NB4 (cell line): ENCODE results near the gene KRTAP10-9.

Experiments
- MYC ChIP-seq: IDR thresholded peaks from 2 replicates; pipeline ENCODE4 v1.6.1; 2011; ENCODE audit warnings: low read depth, low read length
- POLR2A ChIP-seq: IDR thresholded peaks from 2 replicates; pipeline ENCODE4 v1.6.1; 2011; ENCODE audit warnings: mild to moderate bottlenecking; ENCODE audit not compliant: insufficient read length; ENCODE audit errors: extremely low read depth
- TF ChIP-seq, protein P1 (sequence below): IDR thresholded peaks from one replicate; pipeline ENCODE4 v1.5.1; 2012; ENCODE audit warnings: low read depth, low read length

DNA sequence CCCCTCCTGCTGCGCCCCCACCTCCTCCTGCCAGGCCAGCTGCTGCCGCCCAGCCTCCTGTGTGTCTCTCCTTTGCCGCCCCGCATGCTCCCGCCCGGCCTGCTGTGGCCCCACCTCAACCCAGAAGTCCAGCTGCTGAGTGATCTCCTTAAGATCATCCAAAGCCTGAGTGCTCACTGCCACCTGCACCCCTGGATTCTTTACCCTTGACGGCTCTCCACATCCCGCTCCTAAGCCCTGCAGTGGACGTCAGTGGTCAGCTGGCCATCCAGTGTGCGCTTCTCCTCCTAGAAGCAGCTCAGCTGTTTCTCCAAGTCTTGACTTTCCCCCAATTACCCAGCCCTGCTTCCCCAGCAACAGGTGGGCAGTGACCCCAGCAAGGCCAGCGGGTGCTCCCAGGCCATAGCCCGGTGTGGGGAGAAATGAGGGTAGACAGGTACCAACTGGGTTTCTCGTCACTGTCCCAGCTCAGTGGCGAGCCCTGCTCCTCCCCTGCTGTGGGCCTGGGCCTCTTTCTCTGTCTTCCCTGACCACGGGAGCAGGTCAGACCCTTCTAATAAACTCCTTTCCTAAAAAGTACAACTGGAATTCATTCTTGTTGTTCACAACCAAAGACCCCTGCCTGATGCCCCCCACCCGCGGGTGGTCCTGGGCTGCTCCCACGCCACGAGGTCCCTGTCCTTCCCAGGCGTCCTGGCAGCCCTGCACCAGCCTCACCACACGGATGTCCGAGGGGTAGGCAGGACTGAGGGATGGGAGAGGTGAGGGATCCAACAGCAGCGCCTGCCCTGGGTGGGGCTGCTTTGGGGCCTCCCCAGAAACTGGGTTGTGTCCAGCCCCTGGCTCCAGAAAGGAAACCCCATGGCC is 25.1 kb upstream of the KRTAP10-9 start:
- TF ChIP-seq POLR2A (no peak), MYC (no peak)
- TF ChIP-seq, protein P1, sequence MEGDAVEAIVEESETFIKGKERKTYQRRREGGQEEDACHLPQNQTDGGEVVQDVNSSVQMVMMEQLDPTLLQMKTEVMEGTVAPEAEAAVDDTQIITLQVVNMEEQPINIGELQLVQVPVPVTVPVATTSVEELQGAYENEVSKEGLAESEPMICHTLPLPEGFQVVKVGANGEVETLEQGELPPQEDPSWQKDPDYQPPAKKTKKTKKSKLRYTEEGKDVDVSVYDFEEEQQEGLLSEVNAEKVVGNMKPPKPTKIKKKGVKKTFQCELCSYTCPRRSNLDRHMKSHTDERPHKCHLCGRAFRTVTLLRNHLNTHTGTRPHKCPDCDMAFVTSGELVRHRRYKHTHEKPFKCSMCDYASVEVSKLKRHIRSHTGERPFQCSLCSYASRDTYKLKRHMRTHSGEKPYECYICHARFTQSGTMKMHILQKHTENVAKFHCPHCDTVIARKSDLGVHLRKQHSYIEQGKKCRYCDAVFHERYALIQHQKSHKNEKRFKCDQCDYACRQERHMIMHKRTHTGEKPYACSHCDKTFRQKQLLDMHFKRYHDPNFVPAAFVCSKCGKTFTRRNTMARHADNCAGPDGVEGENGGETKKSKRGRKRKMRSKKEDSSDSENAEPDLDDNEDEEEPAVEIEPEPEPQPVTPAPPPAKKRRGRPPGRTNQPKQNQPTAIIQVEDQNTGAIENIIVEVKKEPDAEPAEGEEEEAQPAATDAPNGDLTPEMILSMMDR, result no peak
